Activated T-cell treated with anti-CD3 and anti-CD28 coated beads for 1 hour (primary cell): Measurements from ENCODE around the gene TRIM24.

Source experiments
- DNase-seq: peaks from one replicate; pipeline ENCODE4 v3.0.0-alpha.2; 2020; ENCODE audit warnings: low read depth

The TRIM24 gene

DNA sequence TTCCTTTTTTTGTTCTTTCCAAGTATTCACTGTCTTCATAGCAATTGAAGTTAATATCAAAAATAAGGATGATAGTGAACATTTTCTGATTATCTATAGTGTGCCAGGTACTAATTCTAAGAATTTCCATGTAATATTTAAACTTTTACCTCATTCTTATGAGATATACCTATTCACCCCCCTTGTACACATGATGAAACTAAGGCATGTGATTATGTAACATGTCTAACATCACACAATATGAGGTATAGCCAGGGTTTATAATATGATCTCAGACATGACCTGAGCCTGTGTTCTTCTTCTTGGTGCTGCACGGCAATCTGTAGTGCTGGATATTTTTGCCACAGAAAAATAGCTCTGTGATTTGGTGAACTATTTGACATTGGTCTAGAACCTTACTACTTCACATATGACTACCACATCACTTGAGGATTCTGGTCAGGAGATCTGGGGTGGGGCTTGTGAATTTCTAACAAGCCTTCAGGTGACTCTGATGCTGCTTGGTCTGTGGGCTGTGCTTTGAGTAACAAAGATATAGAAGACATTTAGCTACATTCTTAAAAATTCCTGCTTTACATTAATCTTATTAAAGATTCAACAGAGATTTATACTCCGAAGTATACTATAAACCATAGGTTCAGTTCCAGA lies 79.1 kb downstream of the TRIM24 start:
- no peak for DNase-seq

DNA sequence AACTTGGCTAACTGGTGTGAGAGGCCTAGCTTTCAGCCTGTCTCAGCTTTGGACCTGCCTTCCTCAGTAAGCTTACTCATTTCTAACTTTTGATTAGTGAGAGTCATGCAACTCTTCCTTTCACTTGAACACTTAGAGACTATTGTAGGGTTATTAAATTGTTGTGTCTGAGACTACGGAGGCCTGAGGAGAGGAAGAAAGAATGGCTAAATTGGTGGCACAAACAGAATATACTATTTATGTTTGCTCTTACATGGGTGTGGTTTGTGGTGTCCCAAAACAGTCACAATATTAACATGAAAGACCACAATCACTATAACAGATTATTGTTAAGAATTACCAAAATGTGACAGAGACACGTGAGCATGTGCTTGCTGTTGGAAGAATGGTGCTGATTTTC lies 82.1 kb downstream of the TRIM24 start:
- DNase-seq, result no peak

DNA sequence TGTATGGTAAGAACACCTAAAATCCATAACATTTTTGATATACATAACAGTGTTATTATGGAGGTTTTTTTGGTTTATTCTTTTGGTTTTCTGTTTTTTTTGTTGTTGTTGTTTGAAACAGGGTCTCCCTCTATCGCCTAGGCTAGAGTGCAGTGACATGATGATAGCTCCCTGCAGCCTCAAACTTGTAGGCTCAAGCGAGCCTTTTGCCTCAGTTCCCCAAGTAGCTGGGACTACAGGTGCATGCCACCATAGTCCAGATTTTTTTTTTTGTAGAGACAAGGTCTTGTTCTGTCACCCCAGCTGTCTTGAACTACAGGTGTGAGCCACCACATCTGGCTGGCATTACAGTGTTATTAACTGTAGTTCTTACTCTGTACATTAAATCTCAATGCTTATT lies 83.7 kb downstream of the TRIM24 start:
- no peak for DNase-seq

DNA sequence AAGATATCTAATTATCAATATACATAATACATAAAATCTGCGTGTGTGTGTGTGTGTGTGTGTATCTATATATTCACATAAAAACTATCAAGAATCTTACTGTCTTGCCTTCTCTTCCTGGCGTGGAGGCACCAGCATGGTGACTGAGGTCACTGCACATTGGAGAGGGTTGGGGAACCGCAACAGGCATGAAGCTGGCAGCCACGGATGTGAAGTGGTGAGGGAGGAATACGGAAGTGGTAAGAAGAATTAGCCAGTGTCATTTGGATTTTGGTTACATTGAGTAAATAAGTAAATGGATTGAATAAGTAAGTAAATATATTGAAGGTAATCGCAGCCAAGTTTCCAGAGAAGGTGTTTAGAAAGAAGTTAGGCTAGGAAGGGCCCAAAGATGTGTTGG lies 85.1 kb downstream of the TRIM24 start:
- no peak for DNase-seq

DNA sequence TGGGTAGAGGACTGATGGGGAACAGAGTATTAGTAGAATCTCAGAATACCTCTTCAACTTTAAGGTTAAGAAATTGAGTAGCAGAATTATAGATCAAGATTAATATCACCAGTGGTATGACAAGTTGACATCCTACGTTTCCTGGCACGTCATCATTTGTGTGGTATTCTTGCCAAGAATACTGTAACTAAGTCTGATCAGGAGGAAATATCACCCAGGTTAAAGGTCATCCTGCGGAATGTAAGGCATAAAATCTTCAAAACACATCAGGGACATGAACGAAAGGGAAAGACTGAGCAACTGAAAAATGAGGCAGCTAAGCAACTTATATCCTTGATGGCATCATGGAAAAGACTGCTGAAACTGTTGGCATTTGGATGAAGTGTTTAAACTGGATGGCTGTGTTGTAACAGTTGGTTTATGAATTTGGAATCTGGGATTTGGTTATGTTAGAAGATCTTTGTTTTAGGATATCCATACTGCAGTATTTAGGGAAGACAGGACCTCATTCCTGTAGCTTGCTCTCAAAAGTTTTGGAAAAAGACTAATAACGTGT lies 86.1 kb downstream of the TRIM24 start:
- DNase-seq, result no peak

DNA sequence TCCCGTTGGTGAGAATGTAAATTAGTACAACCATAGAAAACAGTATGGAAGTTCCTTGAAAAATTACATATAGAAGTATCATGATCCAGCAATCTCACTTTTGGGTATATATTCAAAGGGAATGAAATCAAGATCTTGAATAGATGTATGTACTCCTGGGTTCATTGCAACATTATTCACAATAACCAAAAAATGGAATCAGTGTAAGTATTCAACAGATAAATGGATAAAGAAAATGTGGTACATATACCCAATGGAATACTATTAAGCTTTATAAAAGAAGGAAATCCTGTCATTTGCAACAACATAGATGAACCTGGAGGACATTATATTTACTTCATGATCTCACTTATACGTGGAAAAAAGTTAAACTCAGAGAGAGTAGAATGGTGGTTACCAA lies 86.8 kb downstream of the TRIM24 start:
- DNase-seq, result no peak

DNA sequence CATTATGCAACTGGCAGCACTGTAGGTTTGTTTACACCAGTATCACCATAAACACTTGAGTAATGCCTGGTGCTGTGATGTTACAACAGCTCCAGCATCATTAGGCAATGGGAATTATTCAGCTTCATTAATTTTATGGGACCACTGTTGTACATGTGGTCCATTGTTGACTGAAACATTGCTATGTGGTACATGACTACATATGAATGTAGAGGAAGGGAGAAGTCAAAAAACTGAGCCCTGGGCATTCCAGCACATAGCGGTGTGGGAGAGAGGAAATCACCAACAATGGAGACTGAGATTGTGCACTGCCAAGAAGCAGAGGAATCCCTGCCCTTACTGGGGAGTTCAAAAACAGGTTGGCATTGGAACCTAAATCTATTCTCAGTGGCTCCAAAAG lies 89.0 kb downstream of the TRIM24 start:
- DNase-seq, result no peak

DNA sequence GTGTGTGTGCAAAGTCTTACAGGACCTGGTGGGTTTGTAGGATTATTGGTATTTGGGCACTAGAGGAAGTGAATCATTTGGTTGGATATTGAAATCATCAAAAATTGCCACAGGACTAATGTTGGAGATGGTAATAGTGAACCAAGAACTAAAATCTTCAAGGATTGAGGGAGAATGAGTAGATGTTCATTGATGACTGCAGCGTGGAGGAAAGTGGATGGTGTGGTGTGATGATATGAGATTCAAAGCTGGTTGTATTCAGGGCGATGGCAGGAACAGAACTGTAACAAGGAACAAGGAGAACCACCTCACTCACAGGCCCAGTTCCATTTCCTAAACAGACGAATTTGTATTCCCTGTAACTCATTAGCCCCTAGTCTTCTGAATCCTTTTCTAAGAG lies 90.3 kb downstream of the TRIM24 start:
- DNase-seq, result no peak

DNA sequence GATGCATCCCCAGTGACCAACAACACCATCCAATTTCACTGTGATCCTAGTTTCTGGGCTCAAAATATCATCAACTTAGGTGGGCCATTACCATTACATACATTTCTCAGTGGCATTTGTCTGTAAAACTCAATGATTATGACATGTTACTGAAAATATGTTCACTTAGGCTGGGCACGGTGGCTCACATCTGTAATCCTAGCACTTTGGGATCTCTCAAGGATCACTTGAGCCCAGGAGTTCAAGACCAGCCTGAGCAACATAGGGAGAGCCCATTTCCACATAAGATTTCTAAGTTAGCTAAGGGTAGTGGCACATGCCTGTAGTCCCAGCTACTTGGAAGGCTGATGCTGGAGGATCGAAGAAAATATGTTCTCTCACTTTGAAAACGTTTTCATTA lies 91.0 kb downstream of the TRIM24 start:
- DNase-seq, result no peak

DNA sequence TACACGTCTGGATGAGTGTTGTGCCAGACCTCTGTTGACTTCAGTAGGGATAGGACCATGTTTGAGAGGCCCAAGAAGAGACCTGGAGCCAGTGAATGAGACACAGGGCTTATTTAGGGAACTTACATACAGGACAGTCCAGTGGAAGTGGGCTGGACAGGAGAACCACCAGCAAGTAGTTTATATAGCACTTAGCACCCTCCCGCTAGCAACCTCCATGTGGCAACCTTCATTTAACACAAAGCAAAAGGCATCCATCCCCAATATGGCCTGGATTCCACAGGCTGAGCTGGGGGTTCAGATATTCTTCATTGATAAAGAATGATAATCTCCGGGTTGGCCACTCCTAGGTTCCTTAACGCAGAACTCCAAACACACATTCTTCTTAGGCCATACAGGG lies 93.7 kb downstream of the TRIM24 start:
- no peak for DNase-seq

DNA sequence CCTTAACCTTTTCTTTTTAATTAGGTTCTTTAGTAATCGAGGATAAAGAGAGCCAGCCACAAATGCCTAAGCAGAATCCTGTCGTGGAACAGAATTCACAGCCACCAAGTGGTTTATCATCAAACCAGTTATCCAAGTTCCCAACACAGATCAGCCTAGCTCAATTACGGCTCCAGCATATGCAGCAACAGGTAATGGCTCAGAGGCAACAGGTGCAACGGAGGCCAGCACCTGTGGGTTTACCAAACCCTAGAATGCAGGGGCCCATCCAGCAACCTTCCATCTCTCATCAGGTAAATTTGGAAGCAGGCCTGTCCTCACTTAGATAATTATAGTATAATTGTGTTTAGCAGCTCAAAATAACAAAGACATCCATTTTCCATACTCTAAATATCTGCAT lies 94.6 kb downstream of the TRIM24 start:
- DNase-seq, result no peak

DNA sequence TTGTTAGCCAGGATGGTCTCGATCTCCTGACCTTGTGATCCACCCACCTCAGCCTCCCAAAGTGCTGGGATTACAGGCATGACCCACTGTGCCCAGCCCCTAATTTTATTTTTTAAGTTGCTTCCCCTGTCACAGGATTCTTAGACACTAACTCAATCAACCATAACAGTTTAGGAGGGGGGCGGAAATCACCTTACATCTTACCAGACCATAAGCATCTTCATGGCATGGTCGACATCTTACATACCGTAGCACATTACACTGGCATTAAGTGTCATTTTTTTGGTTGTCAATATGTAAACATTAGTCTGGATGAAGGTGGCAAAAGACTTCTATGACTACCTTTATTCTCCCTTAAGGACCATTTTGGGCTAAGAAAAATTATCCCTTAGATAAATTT lies 95.6 kb downstream of the TRIM24 start:
- DNase-seq, result no peak

DNA sequence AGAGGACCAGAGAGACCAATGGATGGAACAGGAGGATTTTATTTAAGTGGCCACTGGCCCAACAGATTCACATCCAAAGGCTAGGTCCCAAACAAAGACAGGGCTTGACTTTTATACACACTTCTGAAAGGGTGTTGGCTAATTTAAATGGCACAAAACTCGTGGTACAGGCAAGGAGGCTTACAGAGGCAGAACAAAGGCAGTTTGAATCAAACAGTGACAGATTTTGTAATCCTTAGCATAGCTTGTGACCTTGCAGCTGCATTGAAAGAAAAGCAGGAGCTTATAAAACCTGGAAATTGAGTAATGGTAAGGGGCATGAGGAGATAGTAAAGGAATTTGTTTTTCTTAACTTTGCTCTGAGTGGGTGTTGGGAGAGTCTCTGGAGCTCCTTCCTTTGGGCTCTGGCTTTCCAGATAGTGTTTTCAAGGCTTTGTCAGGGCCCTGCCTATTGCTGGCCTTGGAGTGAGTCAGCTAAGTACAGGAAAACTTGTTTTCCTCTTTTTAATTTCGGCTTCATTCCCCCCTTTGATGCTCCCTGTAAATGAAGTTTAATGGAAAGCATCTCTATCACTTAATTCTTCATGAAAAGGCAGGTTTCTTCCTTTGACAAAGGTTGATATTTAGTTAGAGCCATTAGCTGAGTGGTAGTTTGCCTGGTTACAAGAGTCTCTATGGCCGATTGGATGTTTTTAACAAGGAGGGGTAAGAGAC lies 96.9 kb downstream of the TRIM24 start:
- DNase-seq, result no peak

DNA sequence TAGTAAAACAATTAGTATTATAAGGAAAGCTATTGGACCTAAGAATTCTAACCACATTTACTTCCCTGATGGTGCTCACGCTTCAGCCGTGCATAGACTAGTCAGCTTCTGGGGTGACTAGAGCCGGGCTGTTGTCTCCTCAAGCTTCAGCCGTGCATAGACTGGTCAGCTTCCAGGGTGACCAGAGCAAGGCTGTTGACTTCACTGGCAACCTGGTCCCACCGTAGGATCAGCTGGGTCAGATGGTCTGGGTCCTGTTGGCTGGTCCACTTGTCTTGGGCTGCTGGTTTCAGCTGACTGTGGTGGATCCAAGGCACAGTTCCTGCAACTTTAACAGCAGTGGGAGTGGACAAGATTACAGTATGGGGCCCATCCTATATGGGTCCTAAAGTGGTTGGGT lies 99.4 kb downstream of the TRIM24 start:
- no peak for DNase-seq

DNA sequence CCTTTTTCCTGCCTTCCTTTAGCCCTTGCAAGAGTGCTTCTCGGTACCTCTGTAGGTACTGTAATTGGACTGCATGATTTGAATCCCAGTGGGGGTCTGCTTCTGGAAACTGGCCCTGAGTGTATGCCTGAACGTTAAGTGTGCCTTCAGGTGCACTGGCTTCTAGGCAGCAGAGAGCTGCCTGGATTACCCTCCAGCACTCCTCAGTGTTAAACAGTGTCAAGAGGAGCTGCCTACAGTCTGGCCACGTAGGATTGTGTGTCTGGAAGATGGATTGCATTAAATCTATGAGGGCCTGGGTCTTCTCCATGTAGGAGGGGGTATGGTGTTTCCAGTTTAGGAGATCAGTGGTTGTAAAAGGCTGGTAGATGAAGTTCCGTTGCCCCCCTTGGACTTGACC lies 103.7 kb downstream of the TRIM24 start:
- DNase-seq, result no peak

DNA sequence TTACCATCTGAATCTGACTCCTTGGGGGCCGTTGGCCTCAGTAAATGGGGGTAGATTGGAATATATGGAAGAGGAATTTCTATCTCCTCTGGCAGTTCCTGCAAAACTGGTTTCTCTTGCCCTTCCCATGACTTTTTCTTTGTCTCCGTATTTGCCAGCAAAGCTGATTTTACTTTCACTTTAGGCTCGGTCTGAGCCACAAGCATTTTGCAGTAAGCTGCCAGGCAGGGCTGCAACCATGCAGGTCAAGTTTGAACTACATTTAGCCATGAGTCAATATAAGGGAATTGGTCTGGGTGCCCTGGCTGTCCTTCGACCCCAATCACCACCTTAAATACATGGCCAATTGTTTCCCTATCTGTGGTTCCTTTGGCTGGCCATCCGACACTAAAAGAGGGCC lies 104.3 kb downstream of the TRIM24 start:
- DNase-seq, result no peak

DNA sequence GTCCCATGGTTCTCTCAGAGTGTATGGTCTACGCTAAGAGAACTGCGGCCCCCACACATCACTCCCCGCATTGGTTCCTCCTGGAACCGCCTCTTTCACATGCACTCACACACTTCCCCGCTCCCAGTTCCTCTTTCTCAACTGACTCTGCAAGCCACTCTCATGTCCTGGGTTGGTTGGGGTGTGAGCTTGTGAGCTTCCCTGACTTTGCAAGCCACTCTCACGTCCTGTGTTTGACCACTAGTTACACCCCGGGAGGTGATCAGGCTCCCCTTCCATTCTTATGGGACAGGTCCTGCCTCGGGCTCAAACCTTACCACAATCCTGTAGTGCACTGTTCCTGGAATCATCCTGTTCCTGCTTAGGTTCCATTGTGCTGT lies 105.0 kb downstream of the TRIM24 start:
- DNase-seq, result no peak

DNA sequence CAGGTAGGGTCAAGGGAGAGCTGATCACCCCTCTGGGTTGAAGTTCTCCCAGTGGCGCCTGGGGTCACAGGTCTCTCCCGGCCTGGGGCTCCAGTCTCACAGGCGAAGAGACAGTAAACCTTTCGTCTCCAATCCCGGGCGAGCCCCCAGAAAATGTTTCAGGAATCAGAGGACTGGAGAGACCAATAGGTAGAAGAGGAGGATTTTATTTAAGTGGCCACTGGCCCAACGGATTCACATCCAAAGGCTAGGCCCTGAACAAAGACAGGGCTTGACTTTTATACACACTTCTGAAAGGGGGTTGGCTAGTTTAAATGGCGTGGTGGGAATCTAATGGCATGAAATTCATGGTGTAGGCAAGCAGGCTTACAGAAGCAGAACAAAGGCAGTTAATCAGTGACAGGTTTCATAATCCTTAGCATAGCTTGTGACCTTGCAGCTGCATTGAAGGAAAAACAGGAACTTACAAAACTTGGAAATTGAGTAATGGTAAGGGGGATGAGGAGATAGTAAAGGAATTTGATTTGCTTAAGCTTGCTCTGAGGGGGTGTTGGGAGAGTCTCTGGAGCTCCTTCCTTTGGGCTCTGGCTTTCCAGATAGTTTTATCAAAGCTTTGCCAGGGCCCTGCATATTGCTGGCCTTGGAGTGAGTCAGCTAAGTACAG lies 105.5 kb downstream of the TRIM24 start:
- DNase-seq, result no peak

DNA sequence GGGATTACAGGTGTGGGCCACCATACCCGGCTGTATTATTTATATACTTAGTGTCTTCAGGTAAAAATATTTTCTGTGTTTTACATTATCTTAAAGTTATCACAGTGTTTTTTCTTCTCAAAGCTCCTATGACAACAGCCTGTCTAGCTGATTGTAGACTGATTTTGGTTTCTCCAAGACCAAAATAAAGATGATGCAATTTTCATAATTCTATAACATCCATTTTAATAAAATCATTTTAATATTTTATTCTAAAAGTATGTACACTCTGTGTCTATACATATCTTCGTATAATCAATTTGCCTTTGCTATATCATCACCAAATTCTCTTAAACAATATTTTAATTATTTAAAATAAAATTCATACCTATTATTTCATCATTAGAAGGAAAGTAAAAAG lies 108.6 kb downstream of the TRIM24 start:
- DNase-seq, result no peak

DNA sequence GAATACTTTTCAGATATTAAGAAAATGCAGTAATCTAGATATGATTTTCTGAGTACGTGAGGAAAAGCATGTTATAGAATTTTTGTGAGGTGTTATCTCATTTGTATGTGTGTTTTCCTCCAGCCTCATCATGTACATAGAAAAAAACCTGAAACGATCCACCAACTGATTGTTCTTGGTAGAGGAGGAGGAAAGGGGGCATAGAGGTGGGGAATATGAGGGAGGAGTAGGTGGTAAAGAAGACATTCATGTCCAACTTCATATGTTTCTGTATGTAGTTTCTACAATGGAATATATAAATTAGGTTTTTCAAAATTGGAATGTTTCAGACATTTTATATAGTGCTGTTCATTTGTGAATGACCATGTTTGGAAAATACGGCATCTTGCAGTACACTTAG lies 109.4 kb downstream of the TRIM24 start:
- no peak for DNase-seq

DNA sequence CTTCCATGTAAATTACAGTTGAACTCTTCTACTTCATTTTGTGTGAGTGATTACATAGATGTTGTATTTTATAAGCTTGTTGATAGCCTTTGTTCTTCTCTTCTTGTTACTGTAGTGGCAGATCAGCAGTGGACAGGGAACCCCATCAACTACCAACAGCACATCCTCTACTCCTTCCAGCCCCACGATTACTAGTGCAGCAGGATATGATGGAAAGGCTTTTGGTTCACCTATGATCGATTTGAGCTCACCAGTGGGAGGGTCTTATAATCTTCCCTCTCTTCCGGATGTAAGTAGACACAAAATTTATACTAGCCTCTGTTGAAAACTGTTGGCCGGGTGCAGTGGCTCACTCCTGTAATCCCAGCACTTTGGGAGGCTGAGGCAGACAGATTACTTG lies 110.7 kb downstream of the TRIM24 start:
- no peak for DNase-seq

DNA sequence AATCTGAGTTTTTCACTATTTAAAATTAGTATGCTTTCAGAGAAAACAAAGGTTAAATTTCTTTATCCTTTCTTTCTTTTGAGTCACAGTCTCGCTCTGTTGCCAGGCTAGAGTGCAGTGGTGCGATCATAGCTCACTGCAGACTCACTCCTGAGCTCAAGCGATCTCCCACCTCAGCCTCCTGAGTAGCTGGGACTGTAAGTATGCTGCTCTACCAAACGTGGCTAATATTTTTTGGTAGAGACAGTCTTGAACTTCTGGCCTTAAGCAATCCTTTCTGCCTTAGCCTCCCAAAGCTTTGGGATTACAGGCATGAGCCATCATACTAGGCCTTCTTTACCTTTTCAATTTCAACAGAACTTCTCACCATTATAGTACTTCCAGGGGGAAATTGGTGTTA lies 113.7 kb downstream of the TRIM24 start:
- no peak for DNase-seq

DNA sequence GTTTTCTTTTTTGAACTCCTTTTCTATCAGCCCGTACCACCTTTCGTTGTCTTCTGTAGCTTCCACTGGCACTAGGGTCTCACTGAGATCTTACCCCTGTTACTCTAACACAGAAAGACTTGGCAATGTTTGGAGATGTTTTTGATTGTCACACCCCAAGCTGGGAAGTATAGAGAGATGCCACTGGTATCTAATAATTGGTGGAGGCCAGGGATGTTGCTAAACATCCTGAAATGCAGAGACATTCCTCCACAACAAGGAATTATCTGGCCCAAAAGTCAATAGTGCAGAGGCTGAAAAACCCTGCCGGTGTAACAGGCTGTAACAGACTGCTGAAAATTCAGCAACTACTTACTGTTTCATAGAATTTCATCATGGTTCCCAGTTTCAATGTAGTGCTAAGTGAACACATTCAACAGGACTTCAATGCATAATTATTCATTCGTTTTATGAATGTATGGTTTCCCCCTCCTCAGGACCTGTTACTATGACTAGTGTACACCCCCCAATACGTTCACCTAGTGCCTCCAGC lies 115.9 kb downstream of the TRIM24 start:
- DNase-seq, result no peak
